A673 (cell line): ENCODE results near the gene ITM2C.

Experiments
- EZH2 ChIP-seq: fragments of 200-600 bp; sonication (generic); IDR thresholded peaks from 2 replicates; pipeline ENCODE4 v1.6.1; 2017; ENCODE audit warnings: borderline replicate concordance, low read depth, mild to moderate bottlenecking, mixed read lengths, antibody characterized with exemption, low read length; ENCODE audit not compliant: poor library complexity, severe bottlenecking
- TF ChIP-seq, protein P1 (sequence below): fragments of 300-800, 200-600 bp; sonication (generic); conservative IDR thresholded peaks from 2 replicates; pipeline ENCODE4 v1.5.1; 2017; ENCODE audit warnings: low read depth, mild to moderate bottlenecking, antibody characterized with exemption, low read length, moderate library complexity, mixed read lengths

DNA sequence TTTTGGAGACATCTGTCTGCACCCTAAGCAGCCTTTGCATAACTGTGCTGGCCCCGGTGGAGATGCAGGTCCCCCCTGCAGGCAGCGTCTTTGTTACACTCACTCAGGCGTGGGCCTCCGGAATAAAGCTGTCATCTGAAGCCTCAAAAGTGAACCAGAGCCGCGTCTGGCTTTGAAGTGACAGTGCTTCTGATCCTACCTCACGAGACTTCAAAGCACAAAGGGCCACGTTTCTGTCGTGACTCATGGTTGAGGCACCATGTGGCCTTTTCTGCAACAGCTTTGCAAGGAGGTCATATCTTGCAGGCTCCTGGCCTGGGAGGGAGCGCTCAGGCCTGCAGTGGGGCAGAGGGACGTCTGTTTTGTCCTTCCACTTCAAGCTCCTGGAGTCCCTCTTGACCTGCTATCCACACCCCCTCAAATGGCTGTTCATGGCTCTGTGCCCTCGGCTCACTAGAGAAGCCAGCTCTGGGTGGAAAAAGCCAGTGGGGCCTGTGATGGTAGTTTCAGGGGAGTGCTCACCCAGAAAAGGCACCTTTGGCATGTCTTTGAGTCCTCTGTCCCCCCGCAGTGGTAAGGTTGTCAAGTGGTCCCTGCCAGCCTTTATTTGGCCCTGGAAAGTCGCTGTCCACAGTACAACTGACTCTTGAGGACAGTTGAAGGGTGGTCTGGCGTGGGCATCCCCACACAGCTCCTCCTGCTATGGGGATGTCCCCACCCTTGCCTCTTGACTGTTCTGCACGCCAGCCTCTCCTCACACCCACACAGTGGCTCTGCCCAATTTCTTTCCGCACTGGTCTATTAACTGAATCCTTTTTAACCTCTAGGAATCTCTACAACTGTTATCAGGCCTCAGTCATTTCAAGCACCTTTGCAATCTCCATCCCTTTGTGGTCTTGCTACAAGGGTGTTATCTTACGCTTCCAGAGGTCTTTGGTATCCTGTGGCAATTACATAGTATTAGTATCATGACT lies 41.0 kb downstream of the ITM2C start:
- TF ChIP-seq, protein P1, sequence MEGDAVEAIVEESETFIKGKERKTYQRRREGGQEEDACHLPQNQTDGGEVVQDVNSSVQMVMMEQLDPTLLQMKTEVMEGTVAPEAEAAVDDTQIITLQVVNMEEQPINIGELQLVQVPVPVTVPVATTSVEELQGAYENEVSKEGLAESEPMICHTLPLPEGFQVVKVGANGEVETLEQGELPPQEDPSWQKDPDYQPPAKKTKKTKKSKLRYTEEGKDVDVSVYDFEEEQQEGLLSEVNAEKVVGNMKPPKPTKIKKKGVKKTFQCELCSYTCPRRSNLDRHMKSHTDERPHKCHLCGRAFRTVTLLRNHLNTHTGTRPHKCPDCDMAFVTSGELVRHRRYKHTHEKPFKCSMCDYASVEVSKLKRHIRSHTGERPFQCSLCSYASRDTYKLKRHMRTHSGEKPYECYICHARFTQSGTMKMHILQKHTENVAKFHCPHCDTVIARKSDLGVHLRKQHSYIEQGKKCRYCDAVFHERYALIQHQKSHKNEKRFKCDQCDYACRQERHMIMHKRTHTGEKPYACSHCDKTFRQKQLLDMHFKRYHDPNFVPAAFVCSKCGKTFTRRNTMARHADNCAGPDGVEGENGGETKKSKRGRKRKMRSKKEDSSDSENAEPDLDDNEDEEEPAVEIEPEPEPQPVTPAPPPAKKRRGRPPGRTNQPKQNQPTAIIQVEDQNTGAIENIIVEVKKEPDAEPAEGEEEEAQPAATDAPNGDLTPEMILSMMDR = no peak
- TF ChIP-seq EZH2 = no peak
